ENCODE data around the gene CADM4.
"Not testable (repeated sequence)": the region's sequence is repeated elsewhere in the genome, so short reads cannot be mapped to it uniquely, and the experiment has no call there.

Gene CADM4, protein sequence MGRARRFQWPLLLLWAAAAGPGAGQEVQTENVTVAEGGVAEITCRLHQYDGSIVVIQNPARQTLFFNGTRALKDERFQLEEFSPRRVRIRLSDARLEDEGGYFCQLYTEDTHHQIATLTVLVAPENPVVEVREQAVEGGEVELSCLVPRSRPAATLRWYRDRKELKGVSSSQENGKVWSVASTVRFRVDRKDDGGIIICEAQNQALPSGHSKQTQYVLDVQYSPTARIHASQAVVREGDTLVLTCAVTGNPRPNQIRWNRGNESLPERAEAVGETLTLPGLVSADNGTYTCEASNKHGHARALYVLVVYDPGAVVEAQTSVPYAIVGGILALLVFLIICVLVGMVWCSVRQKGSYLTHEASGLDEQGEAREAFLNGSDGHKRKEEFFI

DNA sequence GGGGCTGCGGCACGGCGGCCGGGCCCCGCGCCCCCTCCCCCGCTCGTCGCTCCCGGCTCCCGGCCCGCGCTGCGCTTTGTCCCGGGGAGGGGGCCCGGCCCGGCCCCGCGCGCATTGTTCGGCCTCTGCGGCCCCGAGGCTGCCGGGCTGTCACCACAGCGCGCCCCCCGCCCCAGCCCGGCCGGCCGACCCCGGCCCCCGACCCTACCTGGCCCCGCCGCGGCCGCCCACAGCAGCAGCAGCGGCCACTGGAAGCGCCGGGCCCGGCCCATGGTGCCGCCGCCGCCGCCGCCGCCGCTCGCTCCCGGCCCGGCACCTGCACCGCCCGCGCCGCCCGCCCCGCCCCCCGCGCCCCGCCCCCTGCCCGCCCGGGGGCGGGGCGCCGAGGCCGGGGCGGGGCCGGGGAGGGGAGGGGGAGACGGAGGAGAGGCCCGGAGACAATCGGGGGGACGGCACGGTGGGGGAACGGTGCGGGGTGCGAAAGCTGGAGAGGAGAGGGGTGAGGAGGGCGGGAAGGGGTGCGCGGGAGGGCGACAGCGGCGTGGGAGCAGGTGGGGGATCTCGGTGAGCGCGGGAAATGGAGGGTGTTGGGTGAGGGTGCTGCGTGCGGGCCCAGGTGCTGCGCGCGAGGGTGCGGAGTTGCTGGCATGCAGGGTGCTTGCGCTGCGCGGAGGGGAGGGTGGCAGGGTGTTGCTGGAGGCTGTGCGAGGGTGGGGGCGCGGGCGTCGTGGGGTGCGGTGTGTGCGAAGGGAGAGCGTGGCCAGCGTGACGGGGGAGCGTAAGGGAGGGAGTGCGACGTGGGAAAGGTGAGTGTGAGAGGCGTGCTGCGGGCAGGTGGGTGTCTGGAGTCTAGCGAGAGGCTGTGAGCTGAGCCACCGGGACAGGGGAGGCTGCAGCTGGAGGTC lies at the start of gene CADM4:
TSS of gene CADM4 (minus strand) at position 332 of the 905 bp plus-strand sequence. CDS start at position 272, 60 bp downstream.
- DNase-seq (ENCODE audit: low spot score) = peak; percentile 28

DNA sequence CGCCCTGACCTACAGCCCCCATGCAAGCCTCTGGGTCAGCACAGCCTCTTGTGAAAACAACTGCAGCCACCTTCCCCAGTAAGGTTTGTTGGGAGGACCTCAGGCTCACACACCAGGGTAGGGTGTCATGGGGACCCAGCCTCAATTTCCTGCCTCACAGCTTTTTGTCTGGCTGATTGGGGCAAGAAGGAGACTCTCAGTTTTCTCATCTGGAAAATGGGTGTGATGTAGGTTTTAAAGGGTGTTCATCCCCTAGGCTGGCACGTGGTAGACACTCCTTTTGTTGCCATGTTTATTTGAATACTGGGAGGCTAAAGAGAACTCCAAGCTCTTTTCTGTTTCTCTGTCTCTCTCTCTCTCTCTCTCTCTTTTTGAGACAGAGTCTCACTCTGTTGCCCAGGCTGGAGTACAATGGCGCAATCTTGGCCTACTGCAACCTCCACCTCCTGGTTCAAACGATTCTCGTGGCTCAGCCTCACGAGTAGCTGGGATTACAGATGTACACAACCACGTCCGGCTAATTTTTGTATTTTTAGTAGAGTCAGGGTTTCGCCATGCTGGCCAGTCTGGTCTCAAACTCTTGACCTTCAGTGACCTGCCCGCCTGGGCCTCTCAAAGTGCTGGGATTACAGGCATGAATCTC lies 48.5 kb upstream of the CADM4 start:
- no peak for DNase-seq (ENCODE audit: low spot score)

DNA sequence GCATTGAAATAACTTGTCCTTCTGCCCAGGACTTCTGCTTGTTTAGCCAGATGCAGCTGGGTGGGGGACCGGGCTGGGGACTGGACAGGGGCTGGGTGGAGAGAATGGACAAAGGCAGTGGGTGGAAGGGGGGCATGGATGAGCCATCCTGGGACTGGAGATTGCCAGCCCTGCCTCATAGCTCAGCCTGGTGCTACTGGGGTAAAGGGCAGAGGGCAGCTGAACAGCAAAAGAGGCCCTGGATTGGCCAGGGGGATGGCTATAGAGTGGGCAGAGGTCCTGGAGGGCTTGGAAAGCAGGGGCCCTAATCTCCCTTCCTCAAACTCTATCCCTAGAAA lies 48.0 kb upstream of the CADM4 start:
- DNase-seq (ENCODE audit: low spot score) = no peak

DNA sequence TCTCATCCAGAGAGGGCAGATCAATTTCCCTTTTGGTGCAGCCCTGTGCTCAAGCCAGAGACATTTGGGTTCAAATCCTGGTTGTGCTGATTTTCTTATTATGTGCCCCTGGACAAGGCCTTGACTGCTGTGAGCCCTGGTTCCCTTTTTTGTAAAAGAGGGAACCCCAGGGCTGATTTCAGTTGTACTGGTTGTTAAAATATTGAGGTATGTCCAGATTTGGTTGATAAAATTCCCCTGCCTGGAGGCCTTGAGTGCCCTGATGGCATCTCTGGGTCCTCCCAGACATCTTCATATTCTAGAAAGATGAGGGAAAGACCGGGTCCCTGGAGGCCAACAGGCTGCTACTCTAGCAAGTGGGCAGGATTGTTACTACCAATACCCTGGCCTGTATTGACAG lies 44.7 kb upstream of the CADM4 start:
- no peak for DNase-seq (ENCODE audit: low spot score)

DNA sequence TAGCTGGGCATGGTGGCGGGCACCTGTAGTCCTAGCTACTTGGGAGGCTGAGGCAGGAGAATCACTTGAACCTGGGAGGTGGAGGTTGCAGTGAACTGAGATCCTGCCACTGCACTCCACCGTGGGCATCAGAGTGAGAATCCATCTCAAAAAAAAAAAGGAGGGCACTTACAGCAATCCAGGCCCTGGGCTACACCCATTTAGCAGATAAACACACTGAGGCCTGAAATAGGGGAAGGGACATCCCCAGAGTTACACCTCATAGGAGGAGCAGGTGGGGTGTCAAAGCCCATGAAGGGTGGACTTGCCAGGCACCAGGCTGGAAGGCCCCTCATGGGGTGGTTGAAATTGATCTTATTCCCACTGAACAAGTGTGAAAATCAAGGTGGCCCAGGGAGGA lies 44.3 kb upstream of the CADM4 start:
- DNase-seq (ENCODE audit: low spot score) = no peak

DNA sequence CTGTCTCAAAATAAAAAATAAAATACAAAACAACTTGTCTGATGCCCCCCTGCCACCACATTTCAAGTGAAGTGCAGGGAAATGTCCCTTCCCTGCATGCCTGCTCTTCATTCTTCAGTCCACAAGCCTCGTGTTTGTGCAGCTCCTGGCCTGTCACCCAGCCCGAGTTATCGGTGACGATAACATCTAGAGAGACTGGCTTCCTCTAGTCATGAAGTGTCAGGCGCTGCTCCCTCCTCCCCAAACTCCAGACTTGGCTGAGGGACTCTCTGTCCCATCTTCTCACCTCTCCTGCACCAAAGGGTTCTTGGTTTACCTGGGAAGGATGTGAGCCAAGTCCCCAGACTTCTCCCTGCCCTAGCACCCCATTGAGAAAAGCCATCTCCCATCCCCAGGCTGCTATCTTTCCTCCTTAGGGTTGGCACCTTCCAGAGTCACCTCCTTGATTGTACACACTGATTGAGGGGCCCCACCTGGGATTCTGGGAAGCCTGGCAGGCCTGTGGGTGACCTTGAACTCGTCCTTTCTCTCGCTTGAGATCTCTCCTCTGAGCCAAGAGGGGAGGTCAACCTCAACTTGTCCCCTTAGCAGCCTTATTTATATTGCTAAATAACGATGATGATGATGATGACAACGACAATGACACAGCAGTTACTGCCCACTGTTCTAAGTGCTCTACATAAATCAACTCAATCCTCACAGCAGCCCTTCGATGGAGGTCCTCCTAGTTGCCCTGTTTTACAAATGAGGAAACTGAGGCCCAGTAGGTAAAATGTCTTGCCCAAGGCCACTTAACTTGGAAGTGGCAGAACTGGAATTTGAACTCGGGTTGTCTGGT lies 43.4 kb upstream of the CADM4 start:
- DNase-seq (ENCODE audit: low spot score) = no peak

DNA sequence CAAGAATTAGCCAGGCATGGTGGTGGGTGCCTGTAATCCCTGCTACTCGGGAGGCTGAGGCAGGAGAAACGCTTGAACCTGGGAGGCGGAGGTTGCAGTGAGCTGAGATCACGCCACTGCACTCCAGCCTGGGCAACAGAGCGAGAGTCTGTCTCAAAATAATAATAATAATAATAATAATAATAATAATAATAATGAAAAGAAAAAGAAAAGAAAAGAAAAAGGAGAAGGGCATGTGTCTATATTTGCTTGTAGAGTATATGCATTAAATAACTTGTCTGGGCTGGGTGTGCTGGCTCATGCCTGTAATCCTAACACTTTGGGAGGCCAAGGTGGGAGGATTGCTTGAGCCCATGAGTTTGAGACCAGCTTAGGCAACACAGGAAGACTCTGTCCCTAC lies 42.6 kb upstream of the CADM4 start:
- DNase-seq (ENCODE audit: low spot score) = not testable (repeated sequence)

DNA sequence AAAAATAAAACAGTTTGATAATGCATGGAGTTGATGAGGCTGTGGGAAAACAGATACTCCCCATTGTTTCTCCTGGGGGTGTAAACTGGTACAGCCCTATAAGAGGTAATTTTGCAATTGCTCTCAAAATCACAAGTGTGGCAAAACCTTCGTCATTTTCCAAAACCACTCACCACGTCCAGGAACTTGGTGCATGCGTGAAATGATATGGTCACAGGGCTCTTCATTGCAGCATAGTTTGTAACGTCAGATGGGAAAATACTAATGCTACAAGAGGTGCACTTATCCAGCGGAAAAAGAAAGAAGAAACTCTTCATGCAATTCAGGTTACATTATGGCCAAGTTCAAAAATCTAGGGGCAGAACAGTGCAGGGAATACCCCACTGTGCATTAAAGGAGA lies 42.2 kb upstream of the CADM4 start:
- no peak for DNase-seq (ENCODE audit: low spot score)

DNA sequence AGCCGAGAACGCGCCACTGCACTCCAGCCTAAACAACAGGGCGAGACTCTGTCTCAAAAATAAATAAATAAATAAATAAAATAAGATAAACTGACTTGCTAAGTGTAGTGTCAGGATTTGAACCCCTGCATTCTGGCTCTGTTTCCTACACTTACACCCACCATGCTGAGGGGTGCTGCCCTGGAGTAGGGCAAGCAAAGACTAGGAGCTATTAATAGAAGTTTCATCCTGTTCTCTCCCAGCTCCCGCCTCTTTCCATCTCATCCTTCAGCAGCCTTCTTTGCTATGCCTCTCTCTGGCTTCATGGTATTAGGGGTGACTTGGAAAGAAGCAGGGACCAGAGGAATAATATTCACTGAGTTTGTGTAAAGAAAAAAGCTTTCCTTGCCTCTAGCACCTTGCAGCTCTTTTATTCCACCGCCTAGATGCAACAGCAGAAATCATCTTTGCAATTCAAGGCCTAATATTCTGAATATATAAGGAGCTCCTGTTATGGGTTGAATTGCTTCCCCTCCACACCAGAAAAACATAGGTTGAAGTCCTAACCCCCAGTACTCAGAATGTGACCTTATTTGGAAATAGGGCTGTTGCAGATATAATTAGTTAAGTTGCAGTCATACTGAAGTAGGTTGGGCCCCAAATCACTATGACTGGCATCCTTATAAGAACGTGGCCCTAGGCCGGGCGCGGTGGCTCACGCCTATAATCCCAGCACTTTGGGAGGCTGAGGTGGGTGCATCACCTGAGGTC lies 39.0 kb upstream of the CADM4 start:
- no peak for DNase-seq (ENCODE audit: low spot score)

DNA sequence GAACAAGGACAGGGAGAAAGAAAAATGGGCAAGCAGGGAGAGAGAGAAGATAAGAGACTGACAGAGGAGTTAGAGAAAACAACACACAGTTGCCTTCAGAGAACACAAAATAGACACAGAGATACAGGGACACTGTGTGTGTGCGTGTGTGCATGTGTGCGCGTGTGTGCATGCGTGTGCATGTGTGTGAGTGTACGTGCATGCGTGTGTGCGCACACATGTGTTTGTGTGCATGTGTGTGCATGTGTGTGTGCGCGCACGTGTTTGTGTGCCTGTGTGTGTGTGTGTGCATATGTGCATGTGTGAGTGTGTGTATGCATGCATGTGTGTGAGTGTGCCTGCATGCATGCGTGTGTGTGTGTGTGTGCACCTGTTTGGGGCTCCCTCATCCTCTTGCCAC lies 36.3 kb upstream of the CADM4 start:
- no peak for DNase-seq (ENCODE audit: low spot score)

DNA sequence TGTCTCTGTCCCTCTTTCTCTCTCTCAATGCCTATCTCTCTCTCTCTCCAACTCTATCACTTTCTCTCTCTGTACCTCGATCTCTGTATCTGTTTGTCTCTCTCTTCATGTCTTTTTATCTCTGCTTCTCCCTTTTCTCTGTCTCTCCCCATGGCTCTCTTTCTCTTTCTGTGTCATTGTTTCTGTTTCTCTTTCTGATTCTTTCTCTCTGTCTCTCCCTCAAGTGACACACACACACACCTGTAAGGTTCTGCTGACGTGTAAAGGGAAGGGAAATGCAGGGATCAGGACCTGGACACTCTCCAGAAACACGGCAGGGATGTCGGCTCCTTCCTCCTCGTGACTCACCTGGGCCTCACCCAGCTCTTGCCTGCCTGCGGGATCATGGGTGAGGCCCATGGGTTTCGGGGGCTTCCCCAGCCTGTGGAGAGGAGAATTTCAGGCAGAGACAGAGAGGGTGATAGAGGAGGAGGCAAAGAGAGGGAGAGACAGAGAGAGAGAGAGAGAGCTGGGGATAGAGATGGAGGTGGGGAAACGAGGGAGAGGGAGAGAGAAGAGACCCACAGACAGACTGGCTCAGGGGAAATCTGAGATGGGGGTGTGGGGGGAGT lies 35.7 kb upstream of the CADM4 start:
- peak; percentile 99 for DNase-seq (ENCODE audit: low spot score)

DNA sequence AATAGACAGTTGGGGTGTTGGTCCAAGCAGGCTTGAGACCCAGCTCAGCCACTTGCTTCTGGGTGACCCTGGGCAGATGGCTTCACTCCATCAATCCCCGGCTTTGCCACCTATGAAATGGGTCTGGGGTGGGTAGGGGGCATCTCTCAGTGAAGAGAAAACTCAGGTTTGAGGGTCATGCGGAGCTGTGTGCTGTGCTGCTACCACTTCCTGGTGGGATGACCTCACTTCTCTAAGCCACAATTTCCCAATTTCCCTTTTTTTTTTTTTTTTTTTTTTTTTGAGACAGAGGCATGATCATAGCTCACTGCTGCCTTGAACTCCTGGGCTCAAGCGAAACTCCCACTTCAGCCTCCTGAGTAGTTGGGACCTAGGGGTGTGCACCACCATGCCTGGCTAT lies 34.9 kb upstream of the CADM4 start:
- peak; percentile 71 for DNase-seq (ENCODE audit: low spot score)

DNA sequence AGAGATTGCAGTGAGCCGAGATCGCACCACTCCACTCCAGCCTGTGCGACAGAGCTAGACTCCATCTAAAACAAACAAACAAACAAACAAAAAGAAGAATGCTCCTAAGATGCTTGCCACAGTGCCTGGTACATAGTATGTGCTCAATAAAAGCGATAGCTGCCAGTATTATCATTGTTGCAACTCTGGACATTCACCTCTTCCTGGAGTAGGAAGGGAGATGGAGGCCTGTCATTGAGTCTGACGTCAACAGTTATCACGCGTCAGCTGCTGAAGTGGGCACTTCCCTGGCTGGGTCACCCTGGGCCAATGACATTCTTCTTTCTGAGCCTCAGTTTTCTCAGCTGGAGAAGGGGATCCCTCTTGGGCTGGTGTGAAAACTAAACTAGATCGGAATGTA lies 34.5 kb upstream of the CADM4 start:
- no peak for DNase-seq (ENCODE audit: low spot score)

DNA sequence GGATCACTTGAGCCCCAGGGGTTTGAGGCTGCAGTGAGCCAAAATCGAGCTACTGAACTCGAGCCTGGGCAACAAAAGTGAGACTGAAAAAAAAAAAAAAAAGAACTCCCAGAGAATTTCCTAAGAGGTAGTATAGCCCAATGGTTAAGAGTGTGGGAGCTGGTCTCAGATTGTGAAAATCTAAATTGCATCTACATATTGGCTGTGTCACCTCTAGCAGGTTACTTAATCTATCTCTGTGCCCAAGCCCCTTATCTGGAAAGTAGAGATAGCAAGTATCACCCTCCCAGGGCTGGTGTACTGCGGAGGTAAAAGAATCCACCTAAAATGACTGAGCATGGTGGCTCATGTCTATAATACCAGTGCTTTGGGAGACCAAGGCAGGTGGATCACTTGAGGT lies 34.0 kb upstream of the CADM4 start:
- DNase-seq (ENCODE audit: low spot score) = no peak

DNA sequence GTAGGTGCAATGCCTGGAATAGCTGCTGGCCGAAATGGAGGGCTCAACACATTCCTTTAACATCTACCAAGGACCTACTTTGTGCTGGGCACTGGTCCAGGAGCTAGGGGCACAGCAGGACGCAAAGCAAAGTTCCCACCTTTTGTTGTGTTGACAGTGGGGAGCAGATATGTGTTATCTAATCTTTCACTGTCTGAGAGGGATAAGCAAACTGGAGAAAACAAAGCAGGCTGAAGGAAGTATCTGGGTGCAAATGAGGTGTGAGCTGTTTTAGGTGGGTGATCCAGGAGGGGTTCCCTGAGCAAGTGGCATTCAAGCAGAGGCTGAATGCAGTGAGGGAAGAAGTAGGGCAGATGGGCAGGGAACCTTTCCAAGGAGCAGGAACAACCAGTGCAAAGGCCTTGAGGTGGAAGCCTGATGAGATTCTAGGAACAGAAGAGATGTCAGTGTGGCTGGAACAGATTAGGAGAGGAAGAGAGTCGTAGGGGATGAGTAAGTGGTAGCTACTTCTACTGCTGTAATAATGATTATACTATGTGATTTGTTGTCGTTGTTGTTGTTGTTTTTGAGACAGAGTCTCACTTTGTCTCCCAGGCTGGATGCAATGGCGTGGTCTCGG lies 32.5 kb upstream of the CADM4 start:
- no peak for DNase-seq (ENCODE audit: low spot score)

DNA sequence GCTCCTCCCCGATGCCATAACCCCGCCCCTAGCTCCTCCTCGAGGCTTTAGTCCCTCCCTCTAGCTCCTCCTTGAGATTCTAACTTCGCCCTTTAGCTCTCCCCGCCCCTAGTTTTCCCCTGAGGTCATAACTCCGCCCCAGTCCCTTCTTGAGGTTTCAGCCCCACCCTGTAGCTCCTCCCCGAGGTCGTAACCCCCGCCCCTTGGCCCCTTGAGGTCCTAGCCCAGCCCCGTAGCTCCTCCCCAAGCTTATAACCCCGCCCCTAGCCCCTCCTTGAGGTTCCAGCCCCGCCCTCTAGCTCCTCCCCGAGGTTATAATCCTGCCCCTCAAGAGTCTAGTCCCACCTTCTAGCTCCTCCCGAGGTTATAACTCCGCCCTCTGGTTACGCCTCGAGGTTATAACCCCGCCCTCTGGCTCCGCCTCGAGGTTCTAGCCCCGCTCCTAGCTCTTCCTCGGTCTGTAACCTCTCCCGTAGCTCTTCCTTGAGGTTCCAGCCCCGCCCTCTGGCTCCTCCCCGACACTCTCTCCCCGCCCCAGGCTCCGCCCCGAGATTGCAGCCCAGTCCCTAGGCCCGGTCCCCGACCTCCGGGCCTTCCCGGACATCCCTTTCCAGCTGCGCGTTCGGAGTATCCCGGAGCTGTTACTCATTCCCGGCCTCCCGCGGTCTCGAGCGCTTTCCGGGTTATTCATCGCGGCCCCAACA lies 28.9 kb upstream of the CADM4 start:
- peak; percentile 100 for DNase-seq (ENCODE audit: low spot score)

DNA sequence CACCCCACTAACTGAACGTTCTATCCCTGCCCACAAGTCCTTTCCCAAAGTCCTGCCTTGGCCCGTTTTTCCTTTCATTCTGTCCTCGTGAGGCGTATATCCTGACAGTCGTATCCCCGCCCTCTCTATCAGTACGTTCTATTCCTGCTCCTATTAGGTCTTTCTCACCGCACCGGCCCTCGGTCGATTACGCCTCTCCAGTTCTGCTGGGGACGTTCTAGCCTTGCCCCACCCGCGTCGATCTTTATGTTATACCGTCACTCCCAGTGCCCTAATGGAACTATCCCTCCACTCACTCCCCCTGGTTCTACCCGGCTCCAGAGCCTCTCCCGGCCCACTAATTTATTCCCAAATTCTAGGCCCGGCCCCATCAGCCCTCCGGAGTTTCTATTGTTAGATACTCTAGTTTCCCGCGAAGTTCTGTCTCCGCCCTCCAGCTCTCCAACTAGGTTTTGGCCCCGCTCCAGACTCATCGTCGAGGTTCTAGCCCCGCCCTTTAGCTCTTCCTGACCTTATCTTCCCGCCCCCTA lies 28.3 kb upstream of the CADM4 start:
- DNase-seq (ENCODE audit: low spot score) = no peak

DNA sequence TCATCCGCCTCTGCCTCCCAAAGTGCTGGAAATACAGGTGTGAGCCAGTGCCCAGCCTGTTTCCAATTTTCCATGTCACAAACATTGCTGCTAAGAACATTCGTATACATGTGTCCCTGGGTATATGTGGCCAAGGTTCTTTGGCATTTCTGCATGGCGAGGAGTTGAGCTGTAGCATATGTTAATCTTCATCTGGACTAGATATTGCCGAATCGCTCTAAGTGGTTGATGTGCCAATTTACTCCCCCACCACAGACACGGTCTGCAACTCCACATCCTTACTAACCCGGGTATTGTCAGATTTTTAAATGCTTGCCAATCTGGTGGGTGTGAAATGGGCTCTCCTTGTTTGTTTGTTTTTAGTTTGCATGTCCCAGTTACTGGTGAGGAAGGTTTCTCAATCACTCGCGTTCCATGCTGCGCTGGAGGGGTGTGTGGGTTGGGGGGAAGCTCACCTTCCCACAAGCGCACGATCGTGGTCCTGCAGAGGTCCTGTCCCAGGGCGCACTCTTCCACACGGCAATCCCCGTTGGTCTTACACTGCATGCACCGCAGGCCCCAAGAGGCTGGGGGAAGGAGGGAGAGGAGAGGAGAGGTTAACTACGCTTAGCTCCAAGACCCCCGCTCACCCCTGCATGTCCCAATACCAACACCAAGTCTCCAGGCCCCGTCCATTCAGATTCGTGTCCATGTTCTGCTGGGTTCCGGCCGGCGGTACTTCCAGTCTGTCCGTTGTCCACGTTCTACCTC lies 27.7 kb upstream of the CADM4 start:
- DNase-seq (ENCODE audit: low spot score) = no peak

DNA sequence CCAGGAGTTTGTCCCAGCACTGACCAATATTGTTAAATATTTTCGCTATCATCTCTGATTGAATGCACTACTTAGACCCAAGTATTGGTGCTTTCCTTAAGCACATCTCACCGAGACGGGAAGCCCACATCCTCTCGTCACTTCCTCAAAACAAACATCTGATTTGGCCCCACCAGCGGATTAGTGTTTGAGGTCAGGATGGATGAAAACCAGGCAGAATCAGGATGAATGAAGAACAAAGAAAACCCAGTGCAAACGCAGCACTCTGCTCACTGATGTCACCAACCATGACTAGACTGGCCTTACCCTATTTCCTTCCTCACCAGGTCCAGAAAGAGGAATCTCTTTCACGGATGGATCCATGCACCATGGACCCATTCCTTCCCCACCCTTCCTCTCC lies 24.4 kb upstream of the CADM4 start:
- DNase-seq (ENCODE audit: low spot score) = no peak
